Measurements from ENCODE around the gene INTS3. TPM values are rescaled to one million over a fixed set of nuclear protein-coding genes. Genes with fewer than 3 reads are reported as not detected.

The INTS3 gene
- total and polyA plus RNA-seq, 2 of the 8 experiments (the other 6 are each of a cell fraction or from before 2014, with no cell fraction given): 66.8 to 93.2 TPM

GRCh38 chr1:153767519-153767918 is 39.7 kb downstream of the INTS3 start (continued):
- TF ChIP-seq ZNF274 (IDR thresholded peaks at IDR 0.05; ENCODE audit: borderline replicate concordance, extremely low read depth, low read length) (no peak), YY1 (IDR thresholded peaks at IDR 0.05; ENCODE audit: low read depth, low read length) (no peak)

All from H1 (cell line).